NCI-H82 (cell line): ENCODE results near the gene MFAP1.

Source experiments
- DNase-seq: peaks from one replicate; lab custom pipeline; 2025; lab: John Stamatoyannopoulos, UW

MFAP1 gene

DNA sequence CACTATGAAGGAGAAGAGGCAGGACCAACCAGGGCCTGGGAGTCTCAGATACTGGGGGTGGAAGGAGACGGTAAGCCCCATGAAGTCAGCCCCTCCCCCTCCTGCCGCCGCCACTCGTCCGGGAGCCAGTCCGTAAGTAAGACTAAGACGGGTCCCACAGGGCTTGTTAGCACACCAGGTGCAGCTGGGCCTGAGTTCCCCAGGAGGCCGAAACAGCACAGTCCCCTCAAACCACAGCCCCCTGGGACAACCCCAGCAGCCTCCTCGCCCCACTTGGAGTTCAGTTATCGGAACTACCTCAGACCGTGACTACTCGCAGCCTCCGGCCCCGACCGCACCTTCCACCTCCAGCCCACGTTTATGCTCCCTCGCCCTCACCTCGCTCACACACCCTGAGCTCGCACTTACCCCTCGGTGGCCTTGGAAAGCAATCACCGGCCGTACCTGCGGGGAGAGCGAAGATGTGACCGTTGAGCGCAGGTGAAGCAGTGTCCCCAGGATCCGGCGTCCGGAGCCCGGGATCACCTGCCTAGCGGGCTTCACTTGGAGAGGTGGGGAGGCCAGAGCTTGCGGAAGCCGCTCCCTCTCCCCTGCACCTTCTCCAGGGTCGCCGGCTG, 48.3 kb downstream of the MFAP1 start:
- peak; percentile 83 for DNase-seq

- DNase-seq = peak; percentile 89
Measured at GRCh38 chr15:43775411-43775965, 49.0 kb downstream of the MFAP1 start.

- no peak for DNase-seq
Measured at GRCh38 chr15:43774062-43774461, 50.4 kb downstream of the MFAP1 start.

DNA sequence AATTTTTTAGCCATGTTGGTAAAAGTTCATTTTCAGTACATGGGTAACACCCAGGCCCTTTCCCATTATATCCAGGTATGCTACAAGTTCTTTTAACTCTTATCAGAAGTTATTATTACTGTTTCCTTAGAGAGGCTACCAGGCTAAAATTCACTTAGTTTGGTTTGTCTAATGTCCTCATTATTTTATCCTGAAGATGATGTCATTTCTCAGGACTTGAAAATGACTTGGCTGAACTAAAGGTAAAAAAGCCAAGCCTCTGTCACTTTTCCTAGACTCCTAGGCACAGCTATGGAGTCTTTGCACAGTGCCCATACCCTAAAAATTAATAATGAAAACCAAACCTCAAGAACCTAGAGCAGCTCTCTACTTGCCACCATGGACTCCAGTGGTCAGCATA, 51.9 kb downstream of the MFAP1 start:
- no peak for DNase-seq

GRCh38 chr15:43771816-43772215, 52.7 kb downstream of the MFAP1 start:
- no peak for DNase-seq

DNA sequence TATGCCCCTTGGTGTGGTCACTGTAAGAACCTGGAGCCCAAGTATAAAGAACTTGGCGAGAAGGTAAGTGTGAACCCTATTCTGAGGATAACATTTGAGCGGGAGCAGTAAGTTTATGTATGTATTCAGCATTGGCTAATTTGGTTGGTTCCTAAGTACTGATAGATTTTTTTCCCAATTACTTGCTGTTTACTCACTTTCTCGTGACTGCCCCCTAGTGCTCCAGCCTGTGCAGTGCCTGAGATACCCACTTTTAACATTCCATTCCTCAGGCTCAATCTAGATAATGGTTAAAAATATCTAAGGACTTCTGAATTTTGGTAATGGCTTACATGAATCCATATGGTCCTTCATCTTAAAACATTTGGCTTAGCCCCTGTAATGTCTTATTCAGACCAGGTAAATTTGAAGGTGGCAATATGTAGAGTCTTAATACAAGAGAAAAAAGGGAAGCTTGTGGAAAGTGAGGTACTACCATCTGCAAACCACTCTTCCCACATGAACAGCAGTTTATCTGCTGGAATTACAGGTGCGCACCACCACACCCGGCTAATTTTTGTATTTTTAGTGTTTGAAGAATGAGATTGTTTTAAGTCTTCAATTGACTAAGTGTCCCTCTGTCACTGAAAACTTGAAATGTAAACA, 54.8 kb downstream of the MFAP1 start:
- DNase-seq = peak; percentile 59

DNA sequence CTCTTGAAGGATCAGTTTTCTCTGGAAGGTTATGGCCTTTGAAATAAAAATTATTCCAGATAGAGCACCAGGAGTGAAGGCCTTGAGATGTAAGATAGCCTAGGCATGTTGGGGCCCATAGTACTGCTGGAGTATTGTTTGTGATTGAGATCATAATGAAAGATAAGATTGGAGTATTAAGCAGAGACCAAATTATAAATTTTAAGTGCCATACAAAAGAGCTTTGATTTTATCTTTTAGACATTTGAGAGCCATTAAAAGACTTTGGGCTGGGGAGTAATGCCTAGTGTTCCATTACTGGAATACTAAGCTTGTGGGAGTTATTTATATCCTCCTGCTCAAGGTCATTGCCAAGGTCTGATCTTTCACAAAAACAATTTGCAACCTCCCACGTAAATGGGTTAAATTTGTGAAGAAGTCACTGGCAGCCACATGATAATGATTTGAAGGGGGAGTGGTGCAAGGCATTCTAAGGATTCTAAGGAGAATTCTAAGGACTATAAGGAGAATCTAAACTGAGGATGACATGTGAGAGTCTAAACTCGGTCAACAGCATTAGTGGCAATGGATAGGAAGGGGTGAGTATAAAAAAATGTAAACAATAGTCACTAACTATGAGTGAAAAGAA, 60.6 kb downstream of the MFAP1 start:
- DNase-seq = no peak

- DNase-seq = no peak
Measured at GRCh38 chr15:43762824-43763223, 61.7 kb downstream of the MFAP1 start.
